NB4 (cell line): ENCODE measurements around the gene TSC1.

Experiments used
- DNase-seq: peaks from one replicate; pipeline ENCODE4 v3.0.0; 2010; ENCODE audit warnings: low read depth
- H3K4me3 ChIP-seq: one replicate; pipeline ENCODE4 v1.5.1; 2011; ENCODE audit warnings: mild to moderate bottlenecking, low read depth, low read length, moderate library complexity
- CTCF ChIP-seq: IDR thresholded peaks from one replicate; pipeline ENCODE4 v1.5.1; 2012; ENCODE audit warnings: low read depth, low read length
- MAX ChIP-seq: IDR thresholded peaks from 2 replicates; pipeline ENCODE4 v1.6.1; 2011; ENCODE audit warnings: low read depth, low read length
- MYC ChIP-seq: IDR thresholded peaks from 2 replicates; pipeline ENCODE4 v1.6.1; 2011; ENCODE audit warnings: low read depth, low read length
- POLR2A ChIP-seq: IDR thresholded peaks from 2 replicates; pipeline ENCODE4 v1.6.1; 2011; ENCODE audit warnings: mild to moderate bottlenecking; ENCODE audit not compliant: insufficient read length; ENCODE audit errors: extremely low read depth

Gene TSC1

GRCh38 chr9:132985071-132985350 is 40.6 kb upstream of the TSC1 start:
- H3K4me3 ChIP-seq: no peak overlapping the region
- TF ChIP-seq MYC (no peak), MAX (no peak), CTCF (no peak), POLR2A (no peak)
- no peak for DNase-seq

GRCh38 chr9:132984202-132985070 is 40.0 kb upstream of the TSC1 start:
- H3K4me3 ChIP-seq: no peak overlapping the region
- no peak for TF ChIP-seq MYC
- TF ChIP-seq MAX: no peak
- TF ChIP-seq POLR2A: no peak
- TF ChIP-seq CTCF: no peak

DNA sequence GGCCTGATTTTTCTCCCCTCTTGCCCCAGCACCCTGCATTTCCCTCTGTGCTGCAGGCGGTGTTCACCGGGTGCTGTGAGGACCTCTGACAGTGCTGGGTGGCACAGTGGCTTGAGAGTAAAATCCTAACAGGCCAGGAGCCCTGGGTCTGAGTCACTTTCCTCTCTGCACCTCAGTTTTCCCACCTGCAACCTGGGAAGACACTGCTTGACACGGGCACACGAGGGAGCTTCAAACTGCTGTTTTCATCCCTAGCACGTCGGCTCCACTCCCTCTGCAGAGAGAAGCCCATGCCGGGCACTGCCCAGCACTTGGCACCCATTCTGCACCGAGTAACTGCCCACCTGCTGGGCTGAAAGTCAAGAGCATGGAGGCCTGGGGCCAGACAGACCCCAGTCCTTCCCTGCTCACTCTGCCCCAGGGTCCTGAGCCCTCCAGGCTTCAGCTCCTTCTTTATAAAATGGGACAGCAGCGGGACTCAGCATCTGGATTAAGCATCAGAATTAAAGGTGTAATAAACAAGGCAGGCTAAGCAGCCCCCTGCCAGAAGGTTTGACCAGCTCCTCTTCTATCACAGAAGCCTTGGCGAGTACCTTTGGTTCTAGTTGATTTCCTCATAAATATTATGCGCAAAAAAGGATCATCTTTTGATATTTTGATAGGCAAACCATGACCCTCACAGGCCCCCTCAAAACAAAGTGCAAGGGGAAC is 39.2 kb upstream of the TSC1 start:
- no peak for DNase-seq

More at GRCh38 chr9:132984202-132985070, 40.0 kb upstream of the TSC1 start:
- peak; percentile 77 for DNase-seq

GRCh38 chr9:132982458-132982857 is 38.0 kb upstream of the TSC1 start:
- no peak for TF ChIP-seq CTCF
- TF ChIP-seq MAX: no peak
- TF ChIP-seq MYC: no peak
- no peak for TF ChIP-seq POLR2A
- no peak overlapping the region for H3K4me3 ChIP-seq
- peak; percentile 73 for DNase-seq

More for the DNA sequence above, 39.2 kb upstream of the TSC1 start:
- no peak for TF ChIP-seq CTCF
- TF ChIP-seq MAX: no peak
- TF ChIP-seq POLR2A: no peak
- no peak for TF ChIP-seq MYC
- H3K4me3 ChIP-seq: no peak overlapping the region

DNA sequence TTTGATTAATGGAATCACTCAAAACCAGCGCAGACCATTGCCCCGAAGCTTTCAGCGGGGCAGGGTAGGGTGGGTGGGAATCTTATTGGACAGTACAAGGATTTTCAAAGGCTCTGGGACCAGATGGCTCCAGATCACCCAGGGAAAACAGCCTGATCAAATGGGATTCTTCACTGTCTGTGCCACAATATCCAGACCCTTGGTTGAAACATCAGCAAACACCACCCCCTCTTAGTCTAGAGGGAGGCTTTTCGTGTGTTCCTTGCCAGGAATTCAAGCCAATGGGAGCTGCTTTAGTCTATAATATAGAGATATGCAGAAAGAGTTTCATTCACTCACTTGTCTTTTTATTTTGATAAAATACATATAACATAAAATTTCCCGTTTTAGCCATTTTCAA is 35.7 kb upstream of the TSC1 start:
- H3K4me3 ChIP-seq: no peak overlapping the region
- TF ChIP-seq CTCF (no peak), MYC (no peak), POLR2A (no peak)
- DNase-seq: no peak
